A549 (cell line): ENCODE measurements around the gene HMGXB3.

ENCODE experiments used
- FOSL2 ChIP-seq, 2 experiments: fragments of 450-650 bp in 1 of 2; fragments of >200 bp in 1 of 2; sonication (Bioruptor Twin) in 1 of 2; formaldehyde crosslinking; IDR thresholded peaks; 2 replicates each; pipeline versions ENCODE4 v1.5.0 to v1.6.1; 2016 to 2020; ENCODE audit warnings: mild to moderate bottlenecking in 1 of 2, moderate library complexity in 1 of 2
- HDAC2 ChIP-seq: fragments of 200-600 bp; sonication (generic); IDR thresholded peaks from 2 replicates; pipeline ENCODE4 v1.6.1; 2016
- POLR2A ChIP-seq: IDR thresholded peaks from 2 replicates; pipeline ENCODE4 v1.6.1; 2012; ENCODE audit warnings: mild to moderate bottlenecking, low read length
- RFX5 ChIP-seq: fragments of 450-650 bp; IDR thresholded peaks from 2 replicates; pipeline ENCODE4 v1.7.1; 2014; ENCODE audit warnings: antibody characterized with exemption, mild to moderate bottlenecking, moderate library complexity
- SMC3 ChIP-seq: fragments of >200 bp; sonication (Bioruptor Twin); formaldehyde crosslinking; IDR thresholded peaks from 3 replicates; pipeline ENCODE4 v1.6.1; 2018; ENCODE audit warnings: inconsistent platforms
- TF ChIP-seq, protein P1 (sequence below): fragments of >200 bp; sonication (Bioruptor Twin); formaldehyde crosslinking; IDR thresholded peaks from 3 replicates; pipeline ENCODE4 v1.5.1; 2016

DNA sequence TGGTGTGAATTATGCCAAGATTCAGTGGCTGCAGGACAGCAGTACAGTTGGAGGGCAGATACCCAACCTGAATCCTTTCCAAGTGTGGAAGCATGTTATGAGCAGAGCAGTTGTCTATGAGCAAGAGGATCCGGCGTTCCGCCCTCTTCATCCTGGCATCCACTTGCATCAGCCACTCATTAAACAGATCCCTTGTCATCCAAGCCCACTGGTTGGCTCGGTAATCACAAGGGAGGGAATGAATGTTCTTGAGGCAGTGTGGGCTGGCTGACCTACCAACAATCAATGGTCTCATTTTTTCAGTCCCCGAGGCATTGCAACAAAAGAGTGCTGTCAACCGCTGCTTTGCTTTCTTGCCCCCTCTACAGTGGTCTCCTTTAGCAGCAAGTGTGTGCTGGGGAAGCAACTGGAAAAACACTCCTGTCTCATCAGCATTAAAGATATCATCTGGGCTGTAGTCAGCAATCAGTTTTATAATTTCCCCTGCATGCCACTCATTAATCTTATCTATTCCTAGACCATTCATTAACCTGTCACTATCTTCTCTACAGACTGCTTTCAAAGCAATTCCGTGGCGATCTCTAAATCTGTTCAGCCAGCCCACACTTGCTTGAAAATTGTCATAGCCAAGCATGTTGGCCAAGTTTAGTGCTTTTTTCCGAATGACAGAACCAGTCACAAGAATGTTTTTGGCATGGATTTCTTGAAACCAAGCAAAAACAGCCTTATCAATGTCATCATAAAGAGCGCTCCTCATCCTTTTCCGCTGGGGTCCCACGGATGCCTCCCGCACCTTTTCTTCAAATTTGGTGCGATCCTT lies 4.9 kb upstream of the HMGXB3 start:
- no peak for TF ChIP-seq POLR2A
- TF ChIP-seq HDAC2: no peak
- TF ChIP-seq, protein P1, sequence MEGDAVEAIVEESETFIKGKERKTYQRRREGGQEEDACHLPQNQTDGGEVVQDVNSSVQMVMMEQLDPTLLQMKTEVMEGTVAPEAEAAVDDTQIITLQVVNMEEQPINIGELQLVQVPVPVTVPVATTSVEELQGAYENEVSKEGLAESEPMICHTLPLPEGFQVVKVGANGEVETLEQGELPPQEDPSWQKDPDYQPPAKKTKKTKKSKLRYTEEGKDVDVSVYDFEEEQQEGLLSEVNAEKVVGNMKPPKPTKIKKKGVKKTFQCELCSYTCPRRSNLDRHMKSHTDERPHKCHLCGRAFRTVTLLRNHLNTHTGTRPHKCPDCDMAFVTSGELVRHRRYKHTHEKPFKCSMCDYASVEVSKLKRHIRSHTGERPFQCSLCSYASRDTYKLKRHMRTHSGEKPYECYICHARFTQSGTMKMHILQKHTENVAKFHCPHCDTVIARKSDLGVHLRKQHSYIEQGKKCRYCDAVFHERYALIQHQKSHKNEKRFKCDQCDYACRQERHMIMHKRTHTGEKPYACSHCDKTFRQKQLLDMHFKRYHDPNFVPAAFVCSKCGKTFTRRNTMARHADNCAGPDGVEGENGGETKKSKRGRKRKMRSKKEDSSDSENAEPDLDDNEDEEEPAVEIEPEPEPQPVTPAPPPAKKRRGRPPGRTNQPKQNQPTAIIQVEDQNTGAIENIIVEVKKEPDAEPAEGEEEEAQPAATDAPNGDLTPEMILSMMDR: no peak
- no peak for TF ChIP-seq RFX5
- no peak for TF ChIP-seq FOSL2 (IDR thresholded peaks at IDR 0.05)
- TF ChIP-seq FOSL2 (CRISPR knock-in tag; IDR thresholded peaks at IDR 0.05): no peak
- no peak for TF ChIP-seq SMC3
